Measurements from ENCODE around the gene AK9. TPM values are rescaled to one million over a fixed set of nuclear protein-coding genes. Genes with fewer than 3 reads are reported as not detected.
A peak's percentile ranks its signal among the peaks of the same experiment; 100 is the strongest.
"Not testable (repeated sequence)": the region's sequence is repeated elsewhere in the genome, so short reads cannot be mapped to it uniquely, and the experiment has no call there.

AK9 gene
- total and polyA plus RNA-seq, 10 of the 15 experiments (the other 5 are each of a cell fraction or from before 2014, with no cell fraction given), result 2.1 to 7.4 (median 4.2) TPM

DNA sequence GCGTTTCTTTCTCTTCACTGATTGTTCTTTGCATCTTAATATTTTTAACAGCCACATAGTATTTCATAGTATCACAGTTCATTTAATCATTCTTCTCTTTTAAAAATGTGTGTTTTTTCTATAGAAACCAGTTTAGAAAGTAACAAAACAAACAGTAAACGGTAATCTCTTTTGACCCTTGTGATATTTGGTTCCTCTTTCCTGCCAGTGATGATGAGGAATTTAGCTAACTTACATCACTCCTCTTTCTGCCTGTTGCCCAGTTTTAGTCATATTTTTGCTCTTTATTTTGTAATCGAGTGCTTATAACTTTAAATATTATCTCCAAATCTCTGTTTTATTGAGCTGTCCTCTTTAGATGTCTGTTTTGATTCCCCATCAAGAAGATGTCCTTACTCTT, 169.9 kb downstream of the AK9 start:
- Histone ChIP-seq H3K9ac (ENCODE audit: control insufficient read depth, insufficient read depth, low read length) (no peak overlapping the region), H3K9me3 (replicated peaks; ENCODE audit: control insufficient read depth, insufficient read depth, low read length) (no peaks in the 10 kb centered on the region; the same call in 2 of the 3 replicates), H4K20me1 (ENCODE audit: control insufficient read depth, insufficient read depth) (no peaks in the 10 kb centered on the region), H3K79me2 (ENCODE audit: control insufficient read depth, insufficient read depth, low read length) (no peaks in the 10 kb centered on the region), H3K27me3 (replicated peaks in 1 of 2; ENCODE audit: control insufficient read depth in 2 of 2, insufficient read depth in 2 of 2, low read length in 1 of 2) (no peaks in the 10 kb centered on the region), H2AFZ (ENCODE audit: control insufficient read depth, low read depth, low read length) (no peak overlapping the region), H3K36me3 (ENCODE audit: control insufficient read depth in 2 of 2, insufficient read depth in 2 of 2, low read length in 1 of 2) (no peaks in the 10 kb centered on the region), H3K4me1 (ENCODE audit: control insufficient read depth, insufficient read depth, low read length) (no peaks in the 10 kb centered on the region), H3K27ac (ENCODE audit: control insufficient read depth, insufficient read depth) (no peak overlapping the region), H3K4me2 (ENCODE audit: control insufficient read depth, insufficient read depth) (no peak overlapping the region), H3K4me3 (no peak overlapping the region)
- DNase-seq (ENCODE audit: low read depth, low spot score) (no peak), FAIRE-seq (no peak), ATAC-seq (no peak)
- 49% methylated on average over 3 of the region's 3 CpGs for WGBS (ENCODE audit: insufficient coverage, insufficient replicate concordance, low lambda C conversion rate, missing lambda C conversion rate)
- intact Hi-C loops (cut with micrococcal nuclease; ENCODE audit: unreplicated experiment) (no loop called here), in situ Hi-C loops (cut with MboI) (loop anchor here (10.0 kb wide), 1 partner anchor 174 kb away; the partner anchor contains the start of genes AK9 and FIG4)
- ChIA-PET POLR2A (no interaction called here), CTCF (interaction anchor here (2.8 kb wide), 1 partner anchor 519 kb away, joined by 8 read pairs; no protein-coding TSS in a partner anchor), SMC1A (ENCODE audit: uncharacterized antibody, unreplicated experiment) (no interaction called here), RAD21 (ENCODE audit: unreplicated experiment) (no interaction called here)
- TF ChIP-seq POU2F2 (IDR thresholded peaks at IDR 0.05; ENCODE audit: borderline replicate concordance, low read depth, low read length) (no peak), NR2C1 (IDR thresholded peaks at IDR 0.05) (no peak)
- no TSS peak for BruUV-seq (replicated peaks)

DNA sequence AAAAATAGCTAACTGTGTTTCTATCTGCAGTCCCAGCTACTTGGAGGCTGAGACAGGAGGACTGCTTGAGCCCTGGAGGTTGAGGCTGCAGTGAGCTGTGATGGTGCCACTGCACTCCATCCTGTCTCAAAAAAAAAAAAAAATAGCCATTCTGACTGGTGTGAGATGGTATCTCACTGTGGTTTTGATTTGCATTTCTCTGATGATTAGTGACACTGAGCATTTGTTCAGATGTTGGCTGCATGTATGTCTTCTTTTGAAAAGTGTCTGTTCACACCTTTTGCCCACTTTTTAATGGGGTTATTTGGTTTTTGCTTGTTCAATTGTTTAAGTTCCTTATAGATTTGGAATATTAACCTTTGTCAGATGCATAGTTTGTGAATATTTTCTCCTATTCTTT, 171.4 kb downstream of the AK9 start:
- H3K27ac ChIP-seq (ENCODE audit: control insufficient read depth, insufficient read depth), result not testable (repeated sequence)
- SMC1A ChIA-PET (ENCODE audit: uncharacterized antibody, unreplicated experiment), result interaction anchor here (0.5 to 1.1 kb wide), 2 partner anchors 51 to 61 kb away, joined by 3 read pairs; no protein-coding TSS in a partner anchor

More for the DNA sequence above, 171.4 kb downstream of the AK9 start:
- H3K27me3 ChIP-seq (replicated peaks in 1 of 2; ENCODE audit: control insufficient read depth in 2 of 2, insufficient read depth in 2 of 2, low read length in 1 of 2); intact Hi-C loops (cut with micrococcal nuclease; ENCODE audit: unreplicated experiment); H3K9me3 ChIP-seq (replicated peaks; ENCODE audit: control insufficient read depth, insufficient read depth, low read length); H2AFZ ChIP-seq (ENCODE audit: control insufficient read depth, low read depth, low read length); BruUV-seq (replicated peaks); DNase-seq (ENCODE audit: low read depth, low spot score); H4K20me1 ChIP-seq (ENCODE audit: control insufficient read depth, insufficient read depth); FAIRE-seq; H3K79me2 ChIP-seq (ENCODE audit: control insufficient read depth, insufficient read depth, low read length); RAD21 ChIA-PET (ENCODE audit: unreplicated experiment); H3K4me1 ChIP-seq (ENCODE audit: control insufficient read depth, insufficient read depth, low read length); H3K36me3 ChIP-seq (ENCODE audit: control insufficient read depth in 2 of 2, insufficient read depth in 2 of 2, low read length in 1 of 2); H3K4me2 ChIP-seq (ENCODE audit: control insufficient read depth, insufficient read depth); H3K4me3 ChIP-seq; H3K9ac ChIP-seq (ENCODE audit: control insufficient read depth, insufficient read depth, low read length): not testable (repeated sequence)
- ATAC-seq, result peak; percentile 53; the same call in 2 of the 3 replicates
- ChIA-PET POLR2A (interaction anchor here (0.7 kb wide), 1 partner anchor 520 kb away, joined by 3 read pairs; no protein-coding TSS in a partner anchor), CTCF (interaction anchor here (0.6 to 2.8 kb wide), 3 partner anchors 135 to 520 kb away, joined by 4 to 8 read pairs (median 4); no protein-coding TSS in a partner anchor)
- in situ Hi-C loops (cut with MboI), result loop anchor here (10.0 kb wide), 1 partner anchor 175 kb away; the partner anchor contains the start of genes AK9 and FIG4

Measured in GM12878 (cell line).